ENCODE data around the gene SUSD4.

SUSD4 gene

GRCh38 chr1:223199094-223199647 is 164.8 kb downstream of the SUSD4 start:
- Histone ChIP-seq H3K9me2 (ENCODE audit: low read depth, low read length) (no peaks in the 10 kb centered on the region), H3K4me1 (ENCODE audit: insufficient read depth, low read length, severe bottlenecking) (no peaks in the 10 kb centered on the region), H4K20me1 (ENCODE audit: insufficient read depth, low read length) (no peaks in the 10 kb centered on the region), H2AFZ (ENCODE audit: low read length) (no peak overlapping the region), H3K27me3 (ENCODE audit: insufficient read depth, low read length) (no peaks in the 10 kb centered on the region), H3K9me3 (ENCODE audit: low read length) (no peaks in the 10 kb centered on the region), H3K9ac (ENCODE audit: low read length) (no peak overlapping the region), H3K27ac (ENCODE audit: low read depth, low read length, poor library complexity, severe bottlenecking) (no peak overlapping the region), H3K4me3 (ENCODE audit: low read depth, low read length, poor library complexity, severe bottlenecking) (no peak overlapping the region), H3F3A (ENCODE audit: insufficient read depth, low read length) (no peaks in the 10 kb centered on the region), H3K36me3 (ENCODE audit: insufficient read depth, low read length) (no peaks in the 10 kb centered on the region), H3K4me2 (ENCODE audit: low read length) (no peak overlapping the region), H3K79me2 (ENCODE audit: insufficient read depth, low read length) (no peaks in the 10 kb centered on the region)
- TF ChIP-seq EZH2 (IDR thresholded peaks at IDR 0.05; ENCODE audit: borderline replicate concordance, low read length) (no peak), CTCF (IDR thresholded peaks at IDR 0.05; ENCODE audit: low read length) (no peak)

GRCh38 chr1:223198628-223198965 is 165.4 kb downstream of the SUSD4 start:
- H3K79me2 ChIP-seq (ENCODE audit: insufficient read depth, low read length): no peaks in the 10 kb centered on the region
- H4K20me1 ChIP-seq (ENCODE audit: insufficient read depth, low read length): no peaks in the 10 kb centered on the region
- no peaks in the 10 kb centered on the region for H3F3A ChIP-seq (ENCODE audit: insufficient read depth, low read length)
- H3K27ac ChIP-seq (ENCODE audit: low read depth, low read length, poor library complexity, severe bottlenecking): no peak overlapping the region
- no peaks in the 10 kb centered on the region for H3K9me2 ChIP-seq (ENCODE audit: low read depth, low read length)
- no peaks in the 10 kb centered on the region for H3K4me1 ChIP-seq (ENCODE audit: insufficient read depth, low read length, severe bottlenecking)
- no peak overlapping the region for H2AFZ ChIP-seq (ENCODE audit: low read length)
- H3K9me3 ChIP-seq (ENCODE audit: low read length): no peaks in the 10 kb centered on the region
- no peaks in the 10 kb centered on the region for H3K36me3 ChIP-seq (ENCODE audit: insufficient read depth, low read length)
- H3K4me3 ChIP-seq (ENCODE audit: low read depth, low read length, poor library complexity, severe bottlenecking): no peak overlapping the region
- H3K27me3 ChIP-seq (ENCODE audit: insufficient read depth, low read length): no peaks in the 10 kb centered on the region
- no peak for TF ChIP-seq CTCF (IDR thresholded peaks at IDR 0.05; ENCODE audit: low read length)
- no peak for TF ChIP-seq EZH2 (IDR thresholded peaks at IDR 0.05; ENCODE audit: borderline replicate concordance, low read length)
- no peak overlapping the region for H3K9ac ChIP-seq (ENCODE audit: low read length)
- H3K4me2 ChIP-seq (ENCODE audit: low read length): no peak overlapping the region

GRCh38 chr1:223197923-223198627 is 165.9 kb downstream of the SUSD4 start:
- Histone ChIP-seq H3K36me3 (ENCODE audit: insufficient read depth, low read length) (no peaks in the 10 kb centered on the region), H3F3A (ENCODE audit: insufficient read depth, low read length) (no peaks in the 10 kb centered on the region), H3K79me2 (ENCODE audit: insufficient read depth, low read length) (no peaks in the 10 kb centered on the region), H2AFZ (ENCODE audit: low read length) (no peak overlapping the region), H3K9me2 (ENCODE audit: low read depth, low read length) (no peaks in the 10 kb centered on the region), H3K4me1 (ENCODE audit: insufficient read depth, low read length, severe bottlenecking) (no peaks in the 10 kb centered on the region), H3K27me3 (ENCODE audit: insufficient read depth, low read length) (no peaks in the 10 kb centered on the region), H3K9ac (ENCODE audit: low read length) (no peak overlapping the region), H4K20me1 (ENCODE audit: insufficient read depth, low read length) (no peaks in the 10 kb centered on the region), H3K4me3 (ENCODE audit: low read depth, low read length, poor library complexity, severe bottlenecking) (no peak overlapping the region), H3K9me3 (ENCODE audit: low read length) (no peaks in the 10 kb centered on the region), H3K4me2 (ENCODE audit: low read length) (no peak overlapping the region), H3K27ac (ENCODE audit: low read depth, low read length, poor library complexity, severe bottlenecking) (no peak overlapping the region)
- no peak for TF ChIP-seq EZH2 (IDR thresholded peaks at IDR 0.05; ENCODE audit: borderline replicate concordance, low read length)
- no peak for TF ChIP-seq CTCF (IDR thresholded peaks at IDR 0.05; ENCODE audit: low read length)

All from OCI-LY1 (cell line).